A549 (cell line): ENCODE data around the gene RUBCN.
"Not testable (repeated sequence)": the region's sequence is repeated elsewhere in the genome, so short reads cannot be mapped to it uniquely, and the experiment has no call there.

Experiments
- CHD2 ChIP-seq: fragments of 150-350 bp; IDR thresholded peaks from 2 replicates; pipeline ENCODE4 v1.6.1; 2014; ENCODE audit warnings: low read length; ENCODE audit not compliant: partially characterized antibody
- CTCF ChIP-seq: fragments of >200 bp; sonication (Bioruptor Twin); formaldehyde crosslinking; IDR thresholded peaks from 3 replicates; pipeline ENCODE4 v1.5.1; 2016
- E2F6 ChIP-seq: IDR thresholded peaks from 2 replicates; pipeline ENCODE4 v1.6.1; 2012; ENCODE audit warnings: low read depth, borderline replicate concordance
- PBX3 ChIP-seq: IDR thresholded peaks from 2 replicates; pipeline ENCODE4 v1.6.1; 2012
- PHF8 ChIP-seq: fragments of 200-600 bp; sonication (generic); IDR thresholded peaks from 2 replicates; pipeline ENCODE4 v1.6.1; 2016; ENCODE audit warnings: low read depth, mild to moderate bottlenecking, antibody characterized with exemption, moderate library complexity, borderline replicate concordance
- RAD21 ChIP-seq, 2 experiments: fragments of >200 bp in 1 of 2; sonication (Bioruptor Twin) in 1 of 2; formaldehyde crosslinking in 1 of 2; IDR thresholded peaks in 1 of 2; conservative IDR thresholded peaks in 1 of 2; 2 replicates in 1 of 2; 3 replicates in 1 of 2; pipeline ENCODE4 v1.6.1; 2012 to 2018; ENCODE audit warnings: inconsistent platforms in 1 of 2

GRCh38 chr3:197657541-197658292 lies 79.0 kb downstream of the RUBCN start:
- TF ChIP-seq PHF8; E2F6; CTCF; PBX3; RAD21 (conservative IDR thresholded peaks at IDR 0.05 in 1 of 2, IDR thresholded peaks at IDR 0.05 in 1 of 2); CHD2: not testable (repeated sequence)
